Endothelial cell of hepatic sinusoid (primary cell): Measurements from ENCODE around the gene MAPKBP1.
"Not testable (repeated sequence)": the region's sequence is repeated elsewhere in the genome, so short reads cannot be mapped to it uniquely, and the experiment has no call there.

Source experiments
- in situ Hi-C: cut with HindIII; loops from 2 replicates; pipeline ENCODE4 v1.10.0; 2017; ENCODE audit warnings: low sequenced_read_pairs

MAPKBP1 gene

GRCh38 chr15:41823502-41823901, 49.2 kb downstream of the MAPKBP1 start:
- in situ Hi-C loops: no loop called here

DNA sequence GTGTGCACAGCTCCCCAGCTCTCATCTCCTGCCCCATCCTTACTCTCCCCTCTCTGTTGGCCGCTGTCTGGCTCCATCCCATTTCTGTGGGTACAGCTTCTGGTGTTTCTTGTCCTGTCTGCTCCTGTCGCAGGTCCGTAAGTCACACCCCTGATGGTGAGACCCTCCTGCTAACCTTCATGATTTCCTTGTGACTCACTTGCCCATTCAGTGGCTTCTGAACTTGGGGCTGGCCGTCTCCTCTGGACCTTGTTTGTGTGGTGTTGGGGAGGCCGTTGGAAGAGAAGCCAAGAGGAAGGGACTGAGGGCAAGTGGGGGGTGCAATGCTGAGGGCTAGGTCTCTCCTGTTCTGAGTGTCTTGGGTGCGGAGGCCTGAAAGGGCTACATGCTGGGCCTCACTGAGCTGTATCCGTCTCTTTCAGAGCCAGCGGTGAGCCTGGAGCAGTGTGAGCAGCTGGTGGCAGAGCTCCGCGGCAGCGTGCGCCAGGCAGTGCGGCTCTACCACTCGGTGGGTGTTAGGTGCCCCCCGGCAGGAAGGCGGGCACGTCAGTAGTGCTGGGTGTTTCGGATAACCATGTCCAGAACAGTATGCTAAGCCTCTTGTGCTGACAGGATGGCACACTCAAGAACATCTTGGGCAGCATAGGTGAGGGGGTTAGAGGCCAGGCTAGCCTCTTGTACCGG, 49.9 kb downstream of the MAPKBP1 start:
- in situ Hi-C loops: no loop called here

GRCh38 chr15:41825145-41825544, 50.9 kb downstream of the MAPKBP1 start:
- in situ Hi-C loops: no loop called here

DNA sequence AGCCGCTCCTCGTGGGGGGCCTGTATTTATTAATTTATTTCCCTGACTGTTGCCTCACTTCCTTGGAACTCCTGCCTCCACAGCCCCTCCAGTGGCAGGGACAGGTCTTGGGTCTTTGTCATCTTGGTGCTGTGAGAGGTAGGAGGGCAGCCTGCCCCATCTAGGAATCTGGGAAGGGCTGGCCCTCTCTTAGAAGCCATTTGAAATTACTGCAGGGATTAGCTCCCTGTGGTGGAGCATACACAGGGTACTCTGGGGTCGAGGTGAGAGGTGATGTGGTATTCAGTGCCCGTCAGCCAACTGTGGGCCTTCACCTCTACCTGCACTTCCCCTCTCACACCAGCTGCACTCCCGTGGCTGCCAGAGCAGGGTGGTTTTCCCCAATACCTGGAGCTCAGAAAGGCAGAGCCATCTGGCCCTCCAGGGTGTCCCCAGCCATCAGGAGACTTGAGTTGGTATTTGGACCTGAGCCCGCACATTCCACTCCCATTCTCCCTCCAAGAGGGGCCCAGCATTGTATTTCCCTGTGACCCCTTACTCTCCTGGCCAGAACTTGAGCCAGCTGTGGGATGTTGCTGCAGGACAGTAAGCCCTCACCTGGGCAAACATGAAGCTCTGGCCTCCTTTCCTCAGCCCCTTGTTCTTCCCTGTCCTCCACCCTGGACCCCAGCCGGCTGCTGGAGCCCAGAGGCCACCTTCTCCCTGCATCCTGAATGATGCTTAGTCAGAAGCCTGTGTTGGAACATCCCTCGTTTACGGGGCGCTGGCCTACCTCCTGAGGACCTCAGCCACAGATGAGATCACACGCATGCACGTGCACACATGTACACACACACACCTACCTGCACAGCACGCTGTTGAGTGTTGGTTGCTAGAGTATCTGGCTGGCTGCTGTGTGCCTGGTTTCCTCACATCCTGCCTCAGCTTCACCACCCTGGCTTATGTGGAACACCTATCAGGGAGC, 51.6 kb downstream of the MAPKBP1 start:
- in situ Hi-C loops: no loop called here

- in situ Hi-C loops: no loop called here
Observed at GRCh38 chr15:41827290-41827879, 53.1 kb downstream of the MAPKBP1 start.

DNA sequence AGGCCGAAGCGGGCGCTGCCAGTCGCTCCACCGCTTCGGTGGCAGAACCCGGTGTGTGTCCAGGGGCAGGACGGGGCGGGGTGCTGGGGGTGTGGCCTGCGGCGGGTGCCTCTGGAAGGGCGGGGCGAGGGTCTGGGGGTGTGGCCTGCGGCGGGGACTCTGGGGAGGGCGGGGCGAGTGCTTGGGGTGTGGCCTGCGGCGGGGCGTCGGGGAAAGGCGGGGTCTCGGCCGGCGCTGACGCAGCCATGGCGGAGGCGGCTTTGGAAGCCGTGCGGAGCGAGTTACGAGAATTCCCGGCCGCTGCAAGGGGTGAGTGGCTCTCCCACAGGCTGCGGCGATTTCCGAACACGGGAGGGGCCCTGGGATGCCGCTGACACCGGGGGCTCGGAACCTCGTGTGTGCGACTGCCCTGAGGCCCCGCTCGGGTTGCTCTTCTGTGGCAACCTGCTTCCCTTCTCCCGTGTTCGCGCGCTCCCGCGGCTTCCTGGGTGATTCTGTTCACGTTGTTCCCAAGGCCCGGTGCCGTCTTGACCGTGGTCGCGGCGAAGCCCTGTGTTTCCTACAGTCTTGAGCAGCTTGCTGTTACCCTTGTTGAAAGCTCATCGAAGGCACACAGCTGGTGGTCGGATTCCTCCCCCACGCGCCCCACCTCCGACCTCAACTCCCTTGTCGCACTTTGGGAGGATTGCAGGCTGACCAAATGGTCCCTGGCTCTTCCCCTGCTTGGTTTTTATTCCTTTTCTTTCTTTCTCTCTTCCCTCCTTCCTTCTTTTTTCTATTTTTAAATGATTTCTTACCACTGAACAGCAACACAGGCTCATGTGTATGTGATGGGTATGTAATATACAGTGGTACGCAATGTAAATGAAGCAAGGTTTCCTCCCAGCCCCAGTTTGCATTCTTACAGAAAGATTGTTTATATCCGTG, 53.9 kb downstream of the MAPKBP1 start, which contains the start of gene JMJD7:
Gene JMJD7 (plus strand): TSS at position 213 of the 927 bp plus-strand sequence. CDS start 33 bp downstream, at position 246.
- in situ Hi-C loops: no loop called here

GRCh38 chr15:41828807-41829141, 54.5 kb downstream of the MAPKBP1 start:
- in situ Hi-C loops: no loop called here

GRCh38 chr15:41829959-41830646, 55.8 kb downstream of the MAPKBP1 start:
- in situ Hi-C loops: no loop called here

DNA sequence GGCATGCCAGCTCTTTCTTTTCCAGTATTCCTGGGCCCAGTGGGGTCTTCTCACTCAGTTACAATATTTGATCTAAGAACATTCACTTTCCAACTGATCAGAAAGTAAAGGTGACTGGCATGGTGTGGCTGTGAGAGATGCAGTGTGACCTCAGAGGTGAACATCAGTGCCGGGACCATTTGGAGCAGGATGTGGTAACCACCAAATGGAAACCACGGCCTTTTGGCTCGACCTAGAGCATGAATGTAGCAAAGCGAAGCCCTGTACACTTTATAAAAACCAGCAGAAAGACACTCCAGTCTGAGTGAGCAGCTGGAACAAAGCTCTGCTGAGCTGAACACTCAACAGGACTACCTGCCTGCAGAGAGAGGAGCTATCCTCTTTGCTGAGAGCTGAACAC, 57.0 kb downstream of the MAPKBP1 start:
- in situ Hi-C loops: not testable (repeated sequence)

DNA sequence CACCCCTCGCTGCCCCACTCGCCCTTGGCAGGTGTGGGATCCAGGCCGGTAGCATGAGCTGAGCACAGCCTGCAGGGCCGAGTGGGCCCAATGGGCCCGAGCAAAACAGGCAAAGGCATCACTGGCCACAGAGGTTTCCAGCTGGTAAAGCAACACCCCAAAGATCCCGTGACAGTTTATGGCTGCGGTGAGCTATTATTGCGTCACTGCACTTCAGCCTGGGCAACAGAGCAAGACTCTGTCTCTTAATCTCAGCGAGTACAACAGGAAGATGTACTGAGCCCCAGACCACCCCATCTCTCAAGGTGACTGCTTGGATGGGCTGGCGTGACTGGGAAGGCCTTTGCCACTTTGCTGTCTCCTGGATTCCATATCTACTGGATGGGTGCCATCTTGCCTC, 57.9 kb downstream of the MAPKBP1 start:
- in situ Hi-C loops: no loop called here

GRCh38 chr15:41832875-41833274, 58.6 kb downstream of the MAPKBP1 start:
- in situ Hi-C loops: no loop called here

DNA sequence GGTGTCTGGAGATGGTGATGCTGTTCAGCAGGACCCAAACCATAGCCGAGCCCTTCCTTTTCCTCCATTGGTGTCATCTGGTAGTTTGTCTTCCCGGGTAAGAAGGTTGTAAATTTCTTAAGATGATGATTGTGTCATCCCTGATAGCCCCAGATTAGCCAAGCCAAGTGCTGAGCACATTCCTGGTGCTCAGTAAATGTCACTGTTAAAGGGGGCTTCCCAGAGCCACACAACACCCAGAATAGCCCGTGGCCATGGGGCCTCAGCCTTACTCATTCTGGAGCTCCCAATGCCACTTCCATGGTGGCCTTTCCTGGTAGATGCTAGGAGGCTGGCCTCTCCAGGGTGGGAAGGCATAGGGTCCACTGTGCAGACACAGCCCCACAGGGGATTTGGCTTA, 59.8 kb downstream of the MAPKBP1 start:
- in situ Hi-C loops: no loop called here

DNA sequence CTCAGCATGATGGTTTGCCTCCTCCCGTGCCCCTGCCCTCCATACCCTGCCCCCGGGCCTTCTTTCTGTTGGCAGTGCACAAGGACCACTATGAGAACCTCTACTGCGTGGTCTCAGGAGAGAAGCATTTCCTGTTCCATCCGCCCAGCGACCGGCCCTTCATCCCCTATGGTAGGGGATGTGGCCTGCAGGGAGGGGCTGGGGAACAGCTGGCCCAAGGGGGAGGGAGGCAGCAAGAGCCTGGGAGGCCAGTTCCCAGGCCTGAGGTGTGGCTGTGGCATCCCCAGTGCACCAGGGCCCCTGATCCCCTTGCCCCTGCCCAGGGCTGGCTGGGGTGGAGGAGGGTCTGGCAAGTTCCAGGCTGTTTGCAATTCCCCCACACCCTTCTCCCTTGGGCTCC, 61.8 kb downstream of the MAPKBP1 start:
- in situ Hi-C loops: no loop called here

- in situ Hi-C loops: no loop called here
Observed at GRCh38 chr15:41836713-41837454, 62.6 kb downstream of the MAPKBP1 start.

DNA sequence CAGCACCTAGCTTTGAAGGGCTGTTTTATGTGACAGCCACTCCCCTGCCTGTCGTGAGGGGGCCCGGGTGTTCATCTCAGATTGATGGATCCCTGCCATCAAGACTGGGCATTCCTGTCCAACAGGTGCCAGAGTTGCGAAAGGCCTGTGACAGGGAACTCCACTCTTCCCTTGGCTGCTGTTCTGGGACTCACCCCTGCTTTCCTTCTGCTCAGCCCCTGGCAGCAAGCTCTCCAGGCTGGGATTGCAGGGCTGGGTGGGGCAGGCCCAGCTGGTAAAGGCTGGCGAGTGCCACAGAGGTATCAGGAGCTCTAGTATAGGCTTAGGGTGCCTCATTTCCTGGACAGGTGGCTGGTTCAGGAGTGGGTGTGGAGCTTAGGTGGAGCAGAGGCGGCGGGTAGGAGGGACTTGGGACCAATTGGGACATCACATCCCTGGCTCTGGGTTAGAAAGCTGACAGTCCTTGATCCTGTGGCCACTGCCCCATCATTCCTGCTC, 64.2 kb downstream of the MAPKBP1 start, which contains the start of gene PLA2G4B:
Gene PLA2G4B (plus strand): TSS at position 448 of the 498 bp plus-strand sequence. CDS start 67 bp downstream, outside the sequence.
- in situ Hi-C loops: no loop called here

DNA sequence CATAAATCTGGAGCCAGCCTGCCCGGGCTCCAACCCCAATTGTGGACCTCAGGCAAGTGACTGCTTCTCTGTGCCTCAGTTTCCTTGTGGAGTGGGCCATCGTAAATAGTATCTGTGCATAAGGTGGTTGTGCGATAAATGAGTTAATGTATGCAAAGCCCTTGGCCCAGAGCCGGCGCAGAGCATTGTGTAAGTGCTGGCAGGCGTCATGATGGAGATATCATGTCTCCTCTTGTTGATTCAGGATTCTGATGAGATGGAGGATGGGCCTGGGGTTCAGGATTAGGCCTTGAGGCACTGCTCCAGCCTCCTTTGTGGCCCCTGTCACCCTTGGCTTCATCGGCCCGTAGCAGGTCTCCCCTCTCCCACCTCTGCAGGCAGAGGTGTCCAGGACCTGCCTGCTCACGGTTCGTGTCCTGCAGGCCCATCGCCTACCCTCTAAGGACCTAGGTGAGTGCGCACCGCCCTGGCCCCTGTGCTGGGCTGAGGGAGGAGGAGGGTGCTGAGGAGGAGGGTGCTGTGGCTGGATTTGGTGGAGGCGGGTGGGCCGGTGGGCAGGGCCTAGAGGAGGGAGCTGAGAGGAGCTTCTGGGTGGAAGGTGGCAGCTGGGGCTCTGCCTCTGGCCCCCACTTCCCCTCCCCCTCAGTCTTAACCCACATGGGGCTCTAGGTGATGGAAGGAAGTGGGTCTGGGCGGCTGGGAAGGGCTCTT, 65.7 kb downstream of the MAPKBP1 start:
- in situ Hi-C loops: no loop called here

DNA sequence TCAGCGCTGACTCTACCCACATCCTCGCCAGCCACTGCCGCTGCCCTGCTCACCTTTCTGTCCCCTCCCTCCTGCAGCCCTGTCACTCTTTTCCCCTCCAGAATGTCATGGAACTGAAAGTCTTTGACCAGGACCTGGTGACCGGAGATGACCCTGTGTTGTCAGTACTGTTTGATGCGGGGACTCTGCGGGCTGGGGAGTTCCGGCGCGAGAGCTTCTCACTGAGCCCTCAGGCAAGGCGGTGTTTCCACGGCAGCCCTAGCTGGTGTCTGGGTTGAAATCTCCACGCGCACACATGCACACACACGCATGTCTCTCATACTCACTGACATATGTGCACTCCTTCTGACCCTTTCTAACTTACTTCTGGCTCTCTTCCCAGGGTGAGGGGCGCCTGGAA, 66.4 kb downstream of the MAPKBP1 start:
- in situ Hi-C loops: no loop called here

GRCh38 chr15:41841131-41841530, 66.8 kb downstream of the MAPKBP1 start:
- in situ Hi-C loops: no loop called here
